Astrocyte (in vitro differentiated cells and primary cell): ENCODE results near the gene LMX1A.

Source experiments
- EZH2 ChIP-seq: IDR thresholded peaks from 2 replicates; pipeline ENCODE4 v1.6.1; 2012; ENCODE audit warnings: mild to moderate bottlenecking, low read length, inconsistent platforms; ENCODE audit not compliant: insufficient read depth
- TF ChIP-seq, protein P1 (sequence below): IDR thresholded peaks from 2 replicates; pipeline ENCODE4 v1.5.1; 2011; ENCODE audit warnings: low read depth, mild to moderate bottlenecking, inconsistent platforms, low read length, moderate library complexity; ENCODE audit not compliant: insufficient read depth

DNA sequence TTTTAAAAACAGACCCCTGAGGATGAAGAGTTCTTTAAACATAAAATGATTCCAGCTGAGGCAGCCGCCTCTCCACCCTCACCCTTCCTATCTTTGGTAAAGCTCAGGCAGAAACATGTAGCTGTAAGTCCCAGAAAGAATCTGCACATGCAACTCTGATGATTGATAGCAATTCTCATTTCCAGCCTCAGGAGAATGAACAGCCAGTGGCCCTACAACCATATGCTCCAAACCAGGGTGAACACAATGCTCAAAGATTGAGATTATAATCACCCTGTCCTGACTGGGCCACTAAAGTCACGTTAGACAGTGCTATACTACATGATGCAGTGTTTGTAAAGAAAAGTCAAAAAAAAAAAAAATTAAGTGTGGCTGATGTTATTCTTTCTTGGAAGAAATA is 80.2 kb downstream of the LMX1A start:
- TF ChIP-seq, protein P1, sequence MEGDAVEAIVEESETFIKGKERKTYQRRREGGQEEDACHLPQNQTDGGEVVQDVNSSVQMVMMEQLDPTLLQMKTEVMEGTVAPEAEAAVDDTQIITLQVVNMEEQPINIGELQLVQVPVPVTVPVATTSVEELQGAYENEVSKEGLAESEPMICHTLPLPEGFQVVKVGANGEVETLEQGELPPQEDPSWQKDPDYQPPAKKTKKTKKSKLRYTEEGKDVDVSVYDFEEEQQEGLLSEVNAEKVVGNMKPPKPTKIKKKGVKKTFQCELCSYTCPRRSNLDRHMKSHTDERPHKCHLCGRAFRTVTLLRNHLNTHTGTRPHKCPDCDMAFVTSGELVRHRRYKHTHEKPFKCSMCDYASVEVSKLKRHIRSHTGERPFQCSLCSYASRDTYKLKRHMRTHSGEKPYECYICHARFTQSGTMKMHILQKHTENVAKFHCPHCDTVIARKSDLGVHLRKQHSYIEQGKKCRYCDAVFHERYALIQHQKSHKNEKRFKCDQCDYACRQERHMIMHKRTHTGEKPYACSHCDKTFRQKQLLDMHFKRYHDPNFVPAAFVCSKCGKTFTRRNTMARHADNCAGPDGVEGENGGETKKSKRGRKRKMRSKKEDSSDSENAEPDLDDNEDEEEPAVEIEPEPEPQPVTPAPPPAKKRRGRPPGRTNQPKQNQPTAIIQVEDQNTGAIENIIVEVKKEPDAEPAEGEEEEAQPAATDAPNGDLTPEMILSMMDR, result no peak
- no peak for TF ChIP-seq EZH2
